HEK293 (cell line): ENCODE results near the gene MKX.

ENCODE experiments used
- CTCF ChIA-PET: fragments of 350-600 bp; formaldehyde crosslinking; extraction: SDS; loops from one replicate; lab custom pipeline; 2021; ENCODE audit warnings: antibody characterized with exemption; lab: Yijun Ruan, JAX
- POLR2A ChIA-PET: fragments of 300-600 bp; formaldehyde crosslinking; extraction: SDS; loops from one replicate; lab custom pipeline; 2020; ENCODE audit warnings: antibody characterized with exemption, inconsistent platforms; lab: Yijun Ruan, JAX
- H3K27ac ChIP-seq: fragments of 200-500 bp; sonication (Bioruptor generic); 2 replicates; pipeline ENCODE4 v1.5.1; 2014; ENCODE audit warnings: low read depth, low read length, control low read depth, inconsistent platforms; ENCODE audit errors: extremely low read depth
- H3K36me3 ChIP-seq, 2 experiments: fragments of 200-500 bp in 1 of 2; sonication (Bioruptor generic) in 1 of 2; 1 replicate in 1 of 2; 2 replicates in 1 of 2; pipeline ENCODE4 v1.5.1; 2014 to 2017; ENCODE audit warnings: inconsistent platforms in 2 of 2, low read length in 2 of 2; ENCODE audit not compliant: control insufficient read depth in 2 of 2, insufficient read depth in 1 of 2
- H3K4me1 ChIP-seq: fragments of 200-500 bp; sonication (Bioruptor generic); 2 replicates; pipeline ENCODE4 v1.5.1; 2014; ENCODE audit warnings: mild to moderate bottlenecking, low read length, inconsistent platforms; ENCODE audit not compliant: control insufficient read depth, insufficient read depth
- H3K4me3 ChIP-seq: 2 replicates; pipeline ENCODE4 v1.5.1; 2011; ENCODE audit warnings: low read depth, mild to moderate bottlenecking, control low read depth, low read length, moderate library complexity
- H3K9me3 ChIP-seq: fragments of 200-500 bp; sonication (Bioruptor generic); 2 replicates; pipeline ENCODE4 v1.5.1; 2014; ENCODE audit warnings: low read depth, low read length, inconsistent platforms; ENCODE audit not compliant: control insufficient read depth, insufficient read depth
- CTCF ChIP-seq: fragments of 450-650 bp; formaldehyde crosslinking; IDR thresholded peaks from 2 replicates; pipeline ENCODE4 v1.5.1; 2016; ENCODE audit warnings: missing biosample characterization, missing genetic modification characterization
- PRDM2 ChIP-seq: fragments of 450-650 bp; formaldehyde crosslinking; IDR thresholded peaks from 2 replicates; pipeline ENCODE4 v1.5.1; 2016; ENCODE audit warnings: missing biosample characterization, missing genetic modification characterization, borderline replicate concordance
- SP3 ChIP-seq: fragments of 450-650 bp; formaldehyde crosslinking; IDR thresholded peaks from 2 replicates; pipeline ENCODE4 v1.5.1; 2016; ENCODE audit warnings: missing biosample characterization, missing genetic modification characterization
- ZBTB26 ChIP-seq: fragments of 450-650 bp; formaldehyde crosslinking; optimal IDR thresholded peaks from 2 replicates; pipeline ENCODE3; 2016; ENCODE audit warnings: missing biosample characterization, mild to moderate bottlenecking, missing genetic modification characterization
- ZBTB8A ChIP-seq: fragments of 450-650 bp; formaldehyde crosslinking; IDR thresholded peaks from 2 replicates; pipeline ENCODE4 v1.5.1; 2016; ENCODE audit warnings: missing biosample characterization, missing genetic modification characterization
- ZFP3 ChIP-seq: fragments of 450-650 bp; formaldehyde crosslinking; IDR thresholded peaks from 2 replicates; pipeline ENCODE4 v1.5.1; 2016; ENCODE audit warnings: low read depth, missing biosample characterization, missing genetic modification characterization
- ZFP37 ChIP-seq: fragments of 450-650 bp; formaldehyde crosslinking; IDR thresholded peaks from 2 replicates; pipeline ENCODE4 v1.5.1; 2016; ENCODE audit warnings: missing biosample characterization, missing genetic modification characterization
- ZNF10 ChIP-seq: fragments of 450-650 bp; formaldehyde crosslinking; IDR thresholded peaks from 2 replicates; pipeline ENCODE4 v1.5.1; 2017; ENCODE audit warnings: missing biosample characterization, missing genetic modification characterization
- ZNF146 ChIP-seq: fragments of 450-650 bp; formaldehyde crosslinking; IDR thresholded peaks from 2 replicates; pipeline ENCODE4 v1.5.1; 2016; ENCODE audit warnings: missing biosample characterization, missing genetic modification characterization
- ZNF155 ChIP-seq: fragments of 450-650 bp; formaldehyde crosslinking; IDR thresholded peaks from 2 replicates; pipeline ENCODE4 v1.5.1; 2016; ENCODE audit warnings: missing biosample characterization, missing genetic modification characterization
- ZNF184 ChIP-seq: fragments of 450-650 bp; IDR thresholded peaks from 2 replicates; pipeline ENCODE4 v1.5.1; 2018; ENCODE audit warnings: missing biosample characterization, mild to moderate bottlenecking, missing genetic modification characterization
- ZNF214 ChIP-seq: fragments of 450-650 bp; formaldehyde crosslinking; IDR thresholded peaks from 2 replicates; pipeline ENCODE4 v1.5.1; 2017; ENCODE audit warnings: missing biosample characterization, mild to moderate bottlenecking, missing genetic modification characterization, borderline replicate concordance
- ZNF221 ChIP-seq: fragments of 450-650 bp; formaldehyde crosslinking; IDR thresholded peaks from 2 replicates; pipeline ENCODE4 v1.5.1; 2017; ENCODE audit warnings: missing biosample characterization, missing genetic modification characterization, borderline replicate concordance
- ZNF266 ChIP-seq: fragments of 450-650 bp; formaldehyde crosslinking; IDR thresholded peaks from 2 replicates; pipeline ENCODE4 v1.5.1; 2016; ENCODE audit warnings: missing biosample characterization, missing genetic modification characterization, low read depth
- ZNF423 ChIP-seq: fragments of 450-650 bp; formaldehyde crosslinking; IDR thresholded peaks from 2 replicates; pipeline ENCODE4 v1.5.1; 2016; ENCODE audit warnings: missing biosample characterization, missing genetic modification characterization
- ZNF473 ChIP-seq: fragments of 450-650 bp; formaldehyde crosslinking; IDR thresholded peaks from 2 replicates; pipeline ENCODE4 v1.5.1; 2017; ENCODE audit warnings: missing biosample characterization, missing genetic modification characterization
- ZNF514 ChIP-seq: fragments of 450-650 bp; formaldehyde crosslinking; IDR thresholded peaks from 2 replicates; pipeline ENCODE4 v1.5.1; 2016; ENCODE audit warnings: missing biosample characterization, missing genetic modification characterization
- ZNF558 ChIP-seq: fragments of 450-650 bp; formaldehyde crosslinking; IDR thresholded peaks from 2 replicates; pipeline ENCODE4 v1.5.1; 2016; ENCODE audit warnings: missing biosample characterization, missing genetic modification characterization
- ZNF596 ChIP-seq: fragments of 450-650 bp; IDR thresholded peaks from 2 replicates; pipeline ENCODE4 v1.5.0; 2018; ENCODE audit warnings: missing biosample characterization, mild to moderate bottlenecking, missing genetic modification characterization, moderate library complexity
- ZNF624 ChIP-seq: fragments of 450-650 bp; formaldehyde crosslinking; IDR thresholded peaks from 2 replicates; pipeline ENCODE4 v1.5.1; 2017; ENCODE audit warnings: missing biosample characterization, missing genetic modification characterization
- ZNF654 ChIP-seq: fragments of 450-650 bp; formaldehyde crosslinking; IDR thresholded peaks from 2 replicates; pipeline ENCODE4 v1.5.1; 2016; ENCODE audit warnings: low read depth, missing biosample characterization, missing genetic modification characterization
- ZNF664 ChIP-seq: fragments of 450-650 bp; formaldehyde crosslinking; IDR thresholded peaks from 2 replicates; pipeline ENCODE4 v1.5.1; 2016; ENCODE audit warnings: missing biosample characterization, missing genetic modification characterization
- ZNF670 ChIP-seq: fragments of 450-650 bp; formaldehyde crosslinking; IDR thresholded peaks from 2 replicates; pipeline ENCODE4 v1.5.1; 2016; ENCODE audit warnings: missing biosample characterization, missing genetic modification characterization, low read depth
- ZNF843 ChIP-seq: fragments of 450-650 bp; formaldehyde crosslinking; IDR thresholded peaks from 2 replicates; pipeline ENCODE4 v1.5.1; 2016; ENCODE audit warnings: missing biosample characterization, missing genetic modification characterization

MKX gene

GRCh38 chr10:27717224-27717623 lies 28.4 kb downstream of the MKX start (continued):
- TF ChIP-seq CTCF (tag by site-specific recombination): no peak

GRCh38 chr10:27716521-27716920 lies 29.1 kb downstream of the MKX start:
- TF ChIP-seq ZNF214 (tag by site-specific recombination): no peak
- no peak for TF ChIP-seq ZNF624 (tag by site-specific recombination)
- TF ChIP-seq SP3 (tag by site-specific recombination): no peak
- TF ChIP-seq ZFP37 (tag by site-specific recombination): no peak
- ChIA-PET CTCF (interaction anchor here (0.6 kb wide), 1 partner anchor 59 kb away, joined by 3 read pairs; no protein-coding TSS in a partner anchor), POLR2A (no interaction called here)
- Histone ChIP-seq H3K4me3 (no peak overlapping the region), H3K9me3 (no peaks in the 10 kb centered on the region), H3K36me3 (no peaks in the 10 kb centered on the region; a peak in 1 of 3 replicates), H3K27ac (no peak overlapping the region), H3K4me1 (peaks cover 9% of the 10 kb centered on the region)

- Histone ChIP-seq H3K9me3 (no peaks in the 10 kb centered on the region), H3K4me1 (peaks cover 9% of the 10 kb centered on the region), H3K4me3 (no peak overlapping the region), H3K27ac (no peak overlapping the region), H3K36me3 (no peaks in the 10 kb centered on the region; a peak in 1 of 3 replicates)
- ChIA-PET CTCF (no interaction called here), POLR2A (no interaction called here)
- TF ChIP-seq ZFP3 (tag by site-specific recombination) (no peak), ZNF473 (tag by site-specific recombination) (no peak), ZNF146 (tag by site-specific recombination) (no peak), ZBTB8A (no peak), ZNF654 (tag by site-specific recombination) (no peak), ZNF664 (tag by site-specific recombination) (no peak), ZNF266 (no peak)
Measured at GRCh38 chr10:27715505-27715904, 30.1 kb downstream of the MKX start.

GRCh38 chr10:27714349-27714748 lies 31.3 kb downstream of the MKX start:
- Histone ChIP-seq H3K4me3 (no peak overlapping the region), H3K36me3 (no peaks in the 10 kb centered on the region; a peak in 1 of 3 replicates), H3K9me3 (no peaks in the 10 kb centered on the region), H3K4me1 (peaks cover 9% of the 10 kb centered on the region), H3K27ac (no peak overlapping the region)
- ChIA-PET POLR2A (no interaction called here), CTCF (interaction anchor here (0.7 kb wide), 1 partner anchor 70 kb away, joined by 3 read pairs; no protein-coding TSS in a partner anchor)
- TF ChIP-seq ZNF670 (tag by site-specific recombination) (no peak), ZNF558 (tag by site-specific recombination) (no peak), ZNF10 (tag by site-specific recombination) (no peak), ZNF423 (tag by site-specific recombination) (no peak), ZNF221 (tag by site-specific recombination) (no peak), ZNF514 (tag by site-specific recombination) (no peak), ZNF184 (tag by site-specific recombination) (no peak), ZNF596 (tag by site-specific recombination) (no peak), ZBTB26 (no peak), ZNF843 (tag by site-specific recombination) (no peak), PRDM2 (tag by site-specific recombination) (no peak), ZNF155 (tag by site-specific recombination) (no peak)
